Stomach smooth muscle (tissue), 2 donors: Measurements from ENCODE around the gene GMEB2.

Experiments
- H3K27ac ChIP-seq: one replicate; pipeline ENCODE4 v1.7.0; 2013; ENCODE audit warnings: mild to moderate bottlenecking, low read length, inconsistent platforms
- H3K27me3 ChIP-seq, 2 donors: one replicate each; pipeline ENCODE4 v1.7.0; 2013; ENCODE audit warnings: low read length in 2 of 2; ENCODE audit not compliant: insufficient read depth in 2 of 2, control insufficient read depth in 1 of 2
- H3K36me3 ChIP-seq, 2 donors: one replicate each; pipeline ENCODE4 v1.7.0; 2013; ENCODE audit warnings: low read length in 2 of 2; ENCODE audit not compliant: control insufficient read depth in 2 of 2, insufficient read depth in 2 of 2
- H3K4me1 ChIP-seq: one replicate; pipeline ENCODE4 v1.7.0; 2013; ENCODE audit warnings: low read length; ENCODE audit not compliant: control insufficient read depth, insufficient read depth
- H3K4me3 ChIP-seq, 2 donors: one replicate each; pipeline ENCODE4 v1.7.0; 2013; ENCODE audit warnings: low read length in 2 of 2
- H3K9ac ChIP-seq, 2 donors: one replicate each; pipeline ENCODE4 v1.7.0; 2013; ENCODE audit warnings: low read length in 2 of 2, mild to moderate bottlenecking in 1 of 2
- H3K9me3 ChIP-seq, 2 donors: one replicate each; pipeline ENCODE4 v1.7.0; 2013; ENCODE audit warnings: low read length in 2 of 2; ENCODE audit not compliant: control insufficient read depth in 2 of 2
- donor health status: healthy.
- donor health status: Pancreatic carcinoma.

GMEB2 gene

DNA sequence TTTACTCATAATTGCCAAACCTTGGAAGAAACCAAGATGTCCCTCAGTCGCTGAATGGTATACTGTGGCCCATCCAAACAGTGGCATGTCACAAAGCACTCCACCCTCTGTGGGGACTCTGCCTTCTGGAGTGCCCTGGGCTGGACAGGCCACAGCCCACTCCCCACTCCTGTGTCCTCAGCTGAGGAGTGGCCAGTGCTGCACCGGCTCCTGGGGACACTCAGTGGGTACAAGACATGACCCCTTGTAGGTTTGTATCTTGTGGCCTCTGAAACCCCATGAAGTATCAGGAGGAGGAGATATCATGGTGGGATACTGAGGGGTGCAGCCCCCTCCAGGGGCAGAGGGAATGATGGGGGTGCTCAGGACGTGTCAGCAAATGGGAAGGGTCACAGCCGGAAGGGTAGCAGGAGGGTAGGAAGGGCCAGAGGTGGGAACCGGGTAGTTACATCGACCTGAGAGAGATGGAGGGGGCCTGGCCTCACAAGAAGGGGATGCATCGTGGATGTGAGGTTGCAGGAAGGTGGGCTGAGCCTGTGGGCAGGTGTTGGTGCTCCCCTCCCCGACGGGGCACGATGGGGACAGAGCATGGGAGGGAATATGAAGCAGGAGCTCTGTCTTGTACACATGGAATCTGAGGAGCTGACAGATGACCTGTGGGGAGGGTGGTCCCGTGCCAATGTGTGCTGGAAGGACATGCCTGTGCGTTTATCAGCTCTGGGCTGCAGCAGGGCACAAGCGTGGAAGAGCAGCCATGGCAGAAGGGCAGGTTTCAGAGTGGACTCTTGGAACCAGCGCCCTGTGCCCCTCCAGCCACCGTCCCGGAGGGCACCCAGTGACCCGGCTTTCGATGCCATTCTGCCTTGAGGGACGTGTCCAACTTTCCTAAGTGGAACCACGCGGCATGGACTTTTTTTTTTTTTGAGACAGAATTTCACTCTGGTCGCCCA is 41.0 kb downstream of the GMEB2 start:
- H3K27ac ChIP-seq: no peak overlapping the region
- H3K36me3 ChIP-seq: peaks cover 0 to 13% of the 10 kb centered on the region in 2 donors
- peaks cover 7% of the 10 kb centered on the region for H3K4me1 ChIP-seq
- H3K9me3 ChIP-seq: no peaks in the 10 kb centered on the region
- no peak overlapping the region for H3K9ac ChIP-seq
- no peak overlapping the region for H3K4me3 ChIP-seq
- no peaks in the 10 kb centered on the region for H3K27me3 ChIP-seq

DNA sequence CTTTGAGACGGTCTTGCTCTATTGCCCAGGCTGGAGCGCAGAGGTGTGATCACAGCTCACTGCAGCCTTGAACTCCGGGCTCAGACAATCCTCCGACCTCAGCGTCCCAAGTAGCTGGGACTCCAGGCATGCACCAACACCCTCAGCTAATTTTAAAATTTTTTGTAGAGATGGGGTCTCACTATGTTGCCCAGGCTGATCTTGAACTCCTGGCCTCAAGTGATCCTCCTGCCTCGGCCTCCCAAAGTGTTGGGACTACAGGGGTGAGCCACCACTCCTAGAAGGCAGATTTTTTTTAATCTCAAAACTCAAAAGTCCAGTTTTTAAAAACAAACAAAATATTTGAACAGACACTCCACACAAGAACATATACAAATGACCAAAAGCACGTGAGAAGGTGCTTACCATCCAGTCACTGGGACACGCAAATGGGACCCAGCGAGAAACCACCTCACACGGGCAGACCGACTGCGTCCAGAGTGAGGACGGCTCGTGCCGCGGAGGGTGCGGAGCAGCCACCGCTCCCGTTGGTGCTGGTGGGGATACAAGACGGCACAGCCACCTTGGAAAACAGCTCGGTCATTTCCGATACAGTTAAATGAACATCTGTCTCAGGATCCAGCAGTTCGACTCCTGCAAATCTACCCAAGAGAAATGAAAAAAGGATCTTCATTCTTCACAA is 44.4 kb downstream of the GMEB2 start:
- H3K4me3 ChIP-seq: peak overlapping the region in 1 of 2 donors; percentile 29
- no peak overlapping the region for H3K9ac ChIP-seq
- H3K27ac ChIP-seq: peak overlapping the region; percentile 53
- H3K9me3 ChIP-seq: no peaks in the 10 kb centered on the region
- H3K27me3 ChIP-seq: no peaks in the 10 kb centered on the region
- peaks cover 10% of the 10 kb centered on the region for H3K4me1 ChIP-seq
- peaks cover 0 to 2% of the 10 kb centered on the region in 2 donors for H3K36me3 ChIP-seq

DNA sequence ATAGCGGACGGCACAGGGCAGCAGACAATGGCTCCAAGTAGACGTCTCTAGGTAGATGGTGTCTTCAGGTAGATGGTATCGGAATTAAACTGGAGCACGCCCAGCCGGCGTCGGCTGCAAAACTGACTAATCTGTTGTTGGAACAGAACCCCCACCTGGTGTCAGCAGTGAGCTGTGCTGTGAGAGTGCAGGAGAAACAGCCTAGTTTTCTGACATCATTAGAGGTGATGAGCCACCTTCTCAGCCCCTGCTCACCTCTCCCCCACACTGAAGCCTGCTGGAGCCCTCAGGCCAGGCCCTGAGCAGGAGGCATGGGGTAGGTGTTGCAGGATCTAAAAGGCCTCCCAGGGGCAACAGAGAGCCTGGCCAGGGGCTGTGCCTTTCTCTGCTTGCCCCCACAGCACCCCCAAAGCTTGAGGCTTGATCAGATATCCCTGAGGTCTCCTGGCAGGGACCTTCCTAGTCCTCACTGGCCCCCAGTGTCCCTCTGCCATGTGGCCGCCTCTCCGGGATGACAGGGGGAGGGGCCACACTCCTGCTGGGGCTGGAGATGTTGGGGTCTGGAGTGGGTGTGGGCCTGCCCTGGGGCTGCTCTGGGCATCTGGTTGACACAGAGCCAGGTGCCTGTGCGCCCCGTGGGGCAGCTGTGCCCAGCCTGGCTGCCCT is 46.0 kb downstream of the GMEB2 start:
- no peak overlapping the region for H3K4me3 ChIP-seq
- H3K27ac ChIP-seq: no peak overlapping the region
- H3K4me1 ChIP-seq: peaks cover 14% of the 10 kb centered on the region
- H3K36me3 ChIP-seq: no peaks in the 10 kb centered on the region
- no peaks in the 10 kb centered on the region for H3K9me3 ChIP-seq
- no peak overlapping the region for H3K9ac ChIP-seq
- no peaks in the 10 kb centered on the region for H3K27me3 ChIP-seq

DNA sequence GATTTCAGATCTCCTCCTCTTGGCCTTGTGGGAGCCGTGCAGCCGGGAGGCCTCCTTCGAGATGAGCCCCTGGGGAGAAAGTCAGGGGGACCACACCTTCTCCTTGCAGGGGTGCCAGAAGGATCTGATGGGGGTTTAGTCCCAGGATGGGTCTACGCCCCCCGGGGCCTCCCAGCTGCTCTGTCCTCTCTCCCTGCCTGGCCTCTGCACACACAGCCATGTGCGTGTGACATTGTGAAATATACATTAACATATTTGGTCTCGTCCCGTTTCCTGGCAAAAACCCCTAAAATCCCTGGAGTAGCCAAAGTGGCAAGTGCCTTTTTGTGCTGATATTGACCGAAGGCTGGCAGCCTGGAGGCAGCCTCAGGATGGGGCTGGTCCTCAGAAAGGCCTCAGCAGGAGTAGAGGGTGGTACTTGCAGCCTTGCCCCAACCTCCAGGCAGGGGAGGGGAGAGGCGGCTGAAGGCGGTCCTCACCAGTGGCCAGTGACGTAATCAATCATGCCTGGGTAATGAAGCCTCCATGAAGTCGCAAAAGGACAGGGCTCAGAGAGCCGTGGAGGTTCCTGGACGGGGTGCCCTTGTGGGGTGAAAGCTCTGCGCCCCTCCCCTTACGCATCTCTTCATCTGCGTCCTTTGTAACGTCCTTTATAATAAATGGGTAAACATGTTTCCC is 47.7 kb downstream of the GMEB2 start:
- no peak overlapping the region for H3K4me3 ChIP-seq
- no peaks in the 10 kb centered on the region for H3K9me3 ChIP-seq
- no peaks in the 10 kb centered on the region for H3K36me3 ChIP-seq
- peaks cover 20% of the 10 kb centered on the region for H3K4me1 ChIP-seq
- no peaks in the 10 kb centered on the region for H3K27me3 ChIP-seq
- no peak overlapping the region for H3K27ac ChIP-seq
- H3K9ac ChIP-seq: no peak overlapping the region

DNA sequence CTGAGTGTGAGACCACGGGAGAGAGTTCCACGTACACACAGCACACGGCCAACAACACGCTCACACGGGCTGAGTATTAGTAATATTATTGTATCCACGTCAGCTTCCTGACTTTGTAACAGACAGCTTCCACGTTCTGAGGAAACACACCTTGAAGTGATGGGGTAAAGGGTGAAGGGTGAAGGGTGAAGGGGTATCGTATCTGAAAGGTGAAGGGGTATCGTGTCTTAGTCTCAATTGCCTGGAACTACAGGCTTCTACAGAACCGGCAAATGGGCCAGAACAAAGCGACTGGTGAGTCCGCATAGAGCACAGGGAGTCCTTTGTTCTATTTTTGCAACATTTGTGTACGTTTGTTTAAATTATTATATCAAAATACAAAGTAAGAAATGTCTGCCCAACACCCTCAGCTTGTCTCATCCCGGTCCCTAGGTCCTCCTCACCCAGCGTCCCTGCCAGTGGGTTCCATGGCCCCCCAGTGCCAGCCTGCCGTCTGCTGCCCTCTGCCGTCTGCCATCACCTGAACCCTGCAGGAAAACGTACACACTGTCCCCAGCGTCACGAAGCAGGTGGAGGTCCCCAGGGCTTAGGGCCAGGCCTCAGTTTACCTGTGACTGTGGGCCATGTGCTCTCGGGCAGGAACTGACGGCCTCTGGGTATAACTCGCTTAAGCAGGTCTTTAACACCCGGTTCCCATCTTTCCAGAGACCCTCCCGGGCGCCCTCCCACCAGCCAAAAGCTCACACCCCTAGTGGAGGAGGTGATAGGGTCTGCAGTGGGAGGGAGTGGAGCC is 48.5 kb downstream of the GMEB2 start:
- Histone ChIP-seq H3K9ac (no peak overlapping the region), H3K27me3 (no peaks in the 10 kb centered on the region), H3K27ac (no peak overlapping the region), H3K9me3 (no peaks in the 10 kb centered on the region), H3K4me1 (peaks cover 24% of the 10 kb centered on the region), H3K4me3 (no peak overlapping the region), H3K36me3 (no peaks in the 10 kb centered on the region)

DNA sequence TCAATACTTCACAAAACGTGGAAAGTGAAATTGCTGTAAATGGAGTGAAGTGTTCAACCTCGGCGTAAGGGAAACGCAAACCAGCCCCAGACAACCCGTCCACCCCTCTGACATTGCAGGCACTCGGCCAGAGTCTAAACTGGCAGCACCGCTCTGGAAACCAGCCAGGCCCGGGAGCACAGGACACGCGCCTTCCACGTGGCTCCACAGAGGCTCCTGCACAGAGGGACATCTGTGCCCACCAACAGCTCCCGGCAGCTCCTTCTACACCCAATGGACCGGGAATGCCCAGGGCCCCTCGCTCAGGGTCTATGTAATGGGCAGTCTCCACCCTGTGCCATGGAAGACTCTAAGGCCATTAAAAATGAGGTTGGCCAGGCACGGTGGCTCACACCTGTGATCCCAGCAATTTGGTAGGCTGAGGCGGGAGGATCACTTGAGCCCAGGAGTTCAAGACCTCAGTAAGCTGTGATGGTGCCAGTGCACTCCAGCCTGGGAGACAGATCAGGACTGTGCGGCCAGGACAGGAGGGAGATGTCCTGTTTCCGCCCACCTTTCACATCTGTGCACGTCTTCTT is 49.5 kb downstream of the GMEB2 start:
- no peaks in the 10 kb centered on the region for H3K9me3 ChIP-seq
- no peak overlapping the region for H3K27ac ChIP-seq
- H3K27me3 ChIP-seq: no peaks in the 10 kb centered on the region
- H3K36me3 ChIP-seq: no peaks in the 10 kb centered on the region
- no peak overlapping the region for H3K9ac ChIP-seq
- H3K4me1 ChIP-seq: peaks cover 24% of the 10 kb centered on the region
- peak overlapping the region in 1 of 2 donors; percentile 22 for H3K4me3 ChIP-seq

DNA sequence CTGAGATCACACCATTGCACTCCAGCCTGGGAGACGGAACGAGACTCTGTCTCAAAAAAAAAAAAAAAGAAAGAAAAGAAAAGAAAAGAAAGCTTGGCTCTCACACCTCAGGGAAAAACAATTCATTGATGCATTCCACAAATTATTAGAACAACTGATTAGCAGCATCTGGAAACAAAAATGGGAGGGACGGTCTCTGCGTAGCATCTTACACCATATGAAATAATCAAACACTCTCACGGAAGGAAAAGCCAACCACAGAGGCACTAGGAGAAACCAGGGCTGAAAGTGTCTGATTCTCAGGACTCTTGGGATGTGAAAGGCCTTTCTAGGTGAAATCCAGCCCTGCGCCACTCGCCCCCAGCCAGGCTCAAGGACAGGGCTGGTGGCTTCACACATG is 50.6 kb downstream of the GMEB2 start:
- Histone ChIP-seq H3K4me1 (peaks cover 24% of the 10 kb centered on the region), H3K27me3 (no peaks in the 10 kb centered on the region), H3K9me3 (no peaks in the 10 kb centered on the region), H3K4me3 (no peak overlapping the region), H3K9ac (no peak overlapping the region), H3K27ac (no peak overlapping the region), H3K36me3 (no peaks in the 10 kb centered on the region)

DNA sequence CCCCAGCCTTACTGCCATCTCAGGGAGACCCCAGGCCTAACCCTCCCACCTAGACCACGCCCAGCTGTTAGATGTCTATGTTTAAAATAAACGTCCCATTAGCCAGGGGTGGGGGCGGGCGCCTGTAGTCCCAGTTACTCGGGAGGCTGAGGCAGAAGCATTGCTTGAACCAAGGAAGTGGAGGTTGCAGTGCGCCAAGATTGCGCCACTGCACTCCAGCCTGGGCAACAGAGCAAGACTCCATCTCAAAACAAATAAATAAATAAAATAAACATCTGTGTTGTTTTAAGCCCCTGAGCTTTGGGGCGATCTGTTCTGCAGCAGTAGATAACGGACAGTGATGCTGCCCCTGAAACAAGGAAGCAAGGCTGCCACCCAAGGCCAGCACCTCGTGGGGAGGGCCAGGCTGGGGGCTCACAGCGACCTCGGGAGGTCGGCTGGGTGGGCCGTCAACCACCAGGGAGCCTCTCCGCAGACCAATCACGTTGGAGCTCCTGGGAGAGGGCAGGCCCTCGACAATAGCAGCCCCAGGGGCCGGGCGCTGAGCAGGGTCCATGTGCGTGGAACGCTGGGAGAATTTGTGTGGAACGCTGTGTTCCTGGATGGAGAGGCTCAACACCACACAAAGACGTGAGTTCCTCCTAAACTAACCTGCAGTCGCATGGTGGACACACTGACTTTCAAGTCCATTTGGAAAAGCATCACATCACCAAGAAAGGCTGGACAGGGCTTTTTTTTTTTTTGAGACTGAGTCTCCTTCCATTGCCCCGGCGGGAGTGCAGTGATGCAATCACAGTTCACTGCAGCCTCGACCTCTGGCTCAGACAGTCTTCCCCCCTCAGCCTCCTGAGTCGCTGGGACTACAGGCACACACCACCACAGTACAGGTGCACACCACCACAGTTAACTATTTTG is 51.8 kb downstream of the GMEB2 start:
- Histone ChIP-seq H3K4me1 (peaks cover 24% of the 10 kb centered on the region), H3K9ac (no peak overlapping the region), H3K4me3 (peak overlapping the region in 1 of 2 donors; percentile 84), H3K36me3 (no peaks in the 10 kb centered on the region), H3K27ac (no peak overlapping the region), H3K27me3 (no peaks in the 10 kb centered on the region), H3K9me3 (no peaks in the 10 kb centered on the region)

DNA sequence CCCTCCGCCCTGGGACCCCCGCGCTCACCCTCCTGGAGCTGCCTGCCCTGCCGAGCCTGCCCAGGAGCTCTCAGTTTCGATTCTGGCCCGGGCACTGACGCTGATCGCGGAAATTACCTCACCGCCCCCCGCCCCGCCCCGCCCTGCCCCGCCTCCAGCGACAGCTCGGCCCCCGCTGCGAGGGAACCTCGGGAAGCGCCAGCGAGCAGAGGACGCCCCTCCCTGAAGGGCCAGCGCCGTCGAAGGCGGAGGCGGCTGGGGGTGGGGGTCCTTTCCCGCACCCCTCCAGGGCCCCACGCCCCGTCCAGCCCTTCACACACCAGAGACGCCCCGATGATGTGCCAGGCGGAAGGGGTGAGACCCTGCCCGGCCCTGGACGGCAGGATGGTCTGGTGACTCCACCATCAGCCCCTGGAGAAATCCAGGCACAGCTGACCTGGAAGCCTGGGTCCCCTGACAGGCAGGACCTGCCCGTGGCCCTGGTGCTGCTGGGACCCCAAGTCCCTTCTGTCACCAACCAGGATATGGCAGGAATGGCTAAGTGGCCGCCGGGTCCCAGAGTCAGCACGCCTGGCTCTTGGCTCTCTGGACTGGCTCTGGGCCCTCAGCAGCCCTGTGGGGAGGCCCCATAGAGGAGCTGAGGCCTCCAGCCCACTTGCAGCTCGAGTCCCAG is 52.6 kb downstream of the GMEB2 start, which contains the start of gene HELZ2:
TSS of gene HELZ2 (minus strand) at position 84 of the 673 bp plus-strand sequence. CDS start 1,854 bp downstream, outside the sequence.
- Histone ChIP-seq H3K9ac (peak within 1 kb of the TSS; percentile 81 to 94), H3K9me3 (no peaks in the 10 kb centered on the region), H3K27me3 (no peaks in the 10 kb centered on the region), H3K36me3 (no peaks in the 10 kb centered on the region), H3K4me3 (peak within 1 kb of the TSS; percentile 84 to 93), H3K27ac (peak within 1 kb of the TSS; percentile 64), H3K4me1 (peaks cover 24% of the 10 kb centered on the region)
